Kidney (tissue), 14 donors: ENCODE measurements around the gene RHOA. TPM values are rescaled to one million over a fixed set of nuclear protein-coding genes. Genes with fewer than 3 reads are reported as not detected.
"Not testable (repeated sequence)": the region's sequence is repeated elsewhere in the genome, so short reads cannot be mapped to it uniquely, and the experiment has no call there.

ENCODE experiments used
- DNase-seq, 5 donors: peaks; one replicate each; pipeline ENCODE4 v3.0.0-alpha.2; 2013 to 2020
- FAIRE-seq: peaks from 2 replicates; lab custom pipeline; 2012; peaks lifted over from hg19 to GRCh38; lab: Jason Lieb, UNC
- H3K27ac ChIP-seq, 2 donors: one replicate each; pipeline ENCODE4 v1.7.0; 2013; ENCODE audit warnings: low read depth in 2 of 2, low read length in 2 of 2, inconsistent platforms in 1 of 2
- H3K27me3 ChIP-seq: one replicate; pipeline ENCODE4 v1.7.1; 2013; ENCODE audit warnings: low read length, inconsistent platforms; ENCODE audit not compliant: control insufficient read depth, insufficient read depth
- H3K36me3 ChIP-seq, 3 donors: one replicate each; pipeline versions ENCODE4 v1.7.0 to v1.7.1; 2013; ENCODE audit warnings: low read length in 3 of 3, control low read depth in 1 of 3, inconsistent platforms in 1 of 3; ENCODE audit not compliant: insufficient read depth in 3 of 3, control insufficient read depth in 2 of 3
- H3K4me1 ChIP-seq, 3 donors: one replicate each; pipeline versions ENCODE4 v1.7.0 to v1.7.1; 2013; ENCODE audit warnings: low read length in 3 of 3, inconsistent platforms in 1 of 3, low read depth in 1 of 3; ENCODE audit not compliant: control insufficient read depth in 2 of 3, insufficient read depth in 2 of 3
- H3K4me3 ChIP-seq, 3 donors: one replicate each; pipeline versions ENCODE4 v1.7.0 to v1.8.1; 2013; ENCODE audit warnings: low read length in 3 of 3, control low read depth in 1 of 3, inconsistent platforms in 1 of 3
- H3K9ac ChIP-seq, 3 donors: one replicate each; pipeline versions ENCODE4 v1.7.0 to v1.7.1; 2013; ENCODE audit warnings: low read length in 3 of 3, control low read depth in 1 of 3, inconsistent platforms in 1 of 3
- H3K9me3 ChIP-seq, 3 donors: one replicate each; pipeline versions ENCODE4 v1.7.0 to v1.7.1; 2013; ENCODE audit warnings: low read length in 3 of 3, control low read depth in 1 of 3, inconsistent platforms in 1 of 3; ENCODE audit not compliant: control insufficient read depth in 2 of 3, insufficient read depth in 1 of 3
- intact Hi-C: fragments of 100-400 bp; cut with DNase I; formaldehyde crosslinking; loops from one replicate; pipeline ENCODE4 v1.11.1; 2022
- polyA plus RNA-seq: library from polyadenylated mRNA; stranded (reverse); fragments of 350-450 nt; fragmentation: Illumina TruSeq; extraction: RNeasy Lipid Tissue Mini Kit (QIAGEN cat#74804); gene quantifications from one replicate; pipeline ENCODE4 v1.2.3, GENCODE V29; 2014; ENCODE audit warnings: low read depth, low replicate concordance; ENCODE audit not compliant: insufficient read depth
- total RNA-seq: library from RNA; stranded (reverse); fragmentation: NEBNext Ultra II Directional; extraction: Animal tissue kit (Norgen Biotek cat#: 25700); gene quantifications from one replicate; pipeline ENCODE4 v1.2.1, GENCODE V29; 2021
- TF ChIP-seq, protein P1 (sequence below): IDR thresholded peaks from 3 replicates; pipeline ENCODE4 v1.5.1; 2012; ENCODE audit warnings: mild to moderate bottlenecking, moderate library complexity, borderline replicate concordance; ENCODE audit not compliant: insufficient read depth; ENCODE audit errors: extremely low read depth
- donor health status: control.
- donor health status: control.
- donor health status: control.
- donor health status: control.
- donor health status: control.
- donor health status: DM: yes; HTN: yes; CAD: no.
- donor health status: Normal renal cell carcinoma (clear cell type).

RHOA gene
- total and polyA plus RNA-seq, 2 donors from 2014 or later, result 345 to 709 TPM

DNA sequence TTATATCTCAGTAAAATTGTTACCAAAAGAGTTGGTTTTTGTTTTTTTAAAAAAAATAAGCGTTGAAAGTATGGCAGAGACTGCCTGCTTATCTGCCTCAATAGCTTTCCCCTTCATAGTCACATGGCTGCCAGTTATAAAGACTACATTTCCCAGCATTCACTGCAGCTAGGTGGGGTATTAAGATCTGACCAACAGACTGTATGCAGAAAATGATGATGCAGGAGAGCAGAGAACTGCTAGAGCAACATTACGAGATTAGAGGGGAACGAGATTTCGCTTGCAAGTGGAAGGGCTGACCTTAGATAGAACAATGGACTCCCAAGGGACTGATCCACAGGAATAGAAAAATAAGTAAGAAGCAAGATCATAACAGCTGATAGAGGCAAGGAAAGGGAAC lies 14.3 kb downstream of the RHOA start:
- Histone ChIP-seq H3K27me3 (no peaks in the 10 kb centered on the region), H3K4me3 (peak overlapping the region in 2 of 3 donors; percentile 6 to 10), H3K9me3 (no peaks in the 10 kb centered on the region), H3K4me1 (peaks cover 0 to 16% (median 5%) of the 10 kb centered on the region in 3 donors), H3K36me3 (peaks cover 0 to 7% (median 0%) of the 10 kb centered on the region in 3 donors), H3K9ac (no peak overlapping the region), H3K27ac (peak overlapping the region in 1 of 2 donors; percentile 47)
- DNase-seq (peak in 2 of 5 donors; percentile 42 to 60), FAIRE-seq (no peak)
- TF ChIP-seq, protein P1, sequence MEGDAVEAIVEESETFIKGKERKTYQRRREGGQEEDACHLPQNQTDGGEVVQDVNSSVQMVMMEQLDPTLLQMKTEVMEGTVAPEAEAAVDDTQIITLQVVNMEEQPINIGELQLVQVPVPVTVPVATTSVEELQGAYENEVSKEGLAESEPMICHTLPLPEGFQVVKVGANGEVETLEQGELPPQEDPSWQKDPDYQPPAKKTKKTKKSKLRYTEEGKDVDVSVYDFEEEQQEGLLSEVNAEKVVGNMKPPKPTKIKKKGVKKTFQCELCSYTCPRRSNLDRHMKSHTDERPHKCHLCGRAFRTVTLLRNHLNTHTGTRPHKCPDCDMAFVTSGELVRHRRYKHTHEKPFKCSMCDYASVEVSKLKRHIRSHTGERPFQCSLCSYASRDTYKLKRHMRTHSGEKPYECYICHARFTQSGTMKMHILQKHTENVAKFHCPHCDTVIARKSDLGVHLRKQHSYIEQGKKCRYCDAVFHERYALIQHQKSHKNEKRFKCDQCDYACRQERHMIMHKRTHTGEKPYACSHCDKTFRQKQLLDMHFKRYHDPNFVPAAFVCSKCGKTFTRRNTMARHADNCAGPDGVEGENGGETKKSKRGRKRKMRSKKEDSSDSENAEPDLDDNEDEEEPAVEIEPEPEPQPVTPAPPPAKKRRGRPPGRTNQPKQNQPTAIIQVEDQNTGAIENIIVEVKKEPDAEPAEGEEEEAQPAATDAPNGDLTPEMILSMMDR, result no peak
- intact Hi-C loops, result no loop called here

GRCh38 chr3:49391310-49391709 lies 20.5 kb downstream of the RHOA start:
- H3K4me3 ChIP-seq, intact Hi-C loops, FAIRE-seq, DNase-seq, H3K36me3 ChIP-seq, H3K27me3 ChIP-seq, H3K4me1 ChIP-seq, H3K9ac ChIP-seq, H3K9me3 ChIP-seq, H3K27ac ChIP-seq: not testable (repeated sequence)

- no peak overlapping the region for H3K27ac ChIP-seq
- no peak for DNase-seq
- no peak for FAIRE-seq
Observed at GRCh38 chr3:49389297-49389696, 22.5 kb downstream of the RHOA start.

GRCh38 chr3:49388289-49388820 lies 23.4 kb downstream of the RHOA start:
- FAIRE-seq, result no peak

More at GRCh38 chr3:49389297-49389696, 22.5 kb downstream of the RHOA start:
- intact Hi-C loops, result no loop called here
- H3K9me3 ChIP-seq, result no peaks in the 10 kb centered on the region
- H3K9ac ChIP-seq, result no peak overlapping the region
- H3K36me3 ChIP-seq, result no peaks in the 10 kb centered on the region
- TF ChIP-seq, protein P1, result no peak
- H3K4me1 ChIP-seq, result peaks cover 0 to 4% (median 2%) of the 10 kb centered on the region in 3 donors
- no peak overlapping the region for H3K4me3 ChIP-seq
- no peaks in the 10 kb centered on the region for H3K27me3 ChIP-seq

More at GRCh38 chr3:49388289-49388820, 23.4 kb downstream of the RHOA start:
- H3K36me3 ChIP-seq, result no peaks in the 10 kb centered on the region
- H3K4me3 ChIP-seq, result no peak overlapping the region
- H3K27ac ChIP-seq, result no peak overlapping the region
- no peak for DNase-seq
- H3K4me1 ChIP-seq, result peaks cover 0 to 4% (median 2%) of the 10 kb centered on the region in 3 donors
- H3K9me3 ChIP-seq, result no peaks in the 10 kb centered on the region
- H3K27me3 ChIP-seq, result no peaks in the 10 kb centered on the region
- TF ChIP-seq, protein P1, result no peak
- intact Hi-C loops, result no loop called here
- no peak overlapping the region for H3K9ac ChIP-seq
